Measurements from ENCODE around the gene RNF220.

GRCh38 chr1:44472620-44473525, 67.8 kb downstream of the RNF220 start:
- TF ChIP-seq CTCF (IDR thresholded peaks at IDR 0.05) (no peak), POLR2A (IDR thresholded peaks at IDR 0.05) (no peak), EP300 (IDR thresholded peaks at IDR 0.05) (no peak), POLR2AphosphoS5 (IDR thresholded peaks at IDR 0.05) (no peak)
